Body of pancreas (tissue), 4 donors: ENCODE measurements around the gene BANP.
"Not testable (repeated sequence)": the region's sequence is repeated elsewhere in the genome, so short reads cannot be mapped to it uniquely, and the experiment has no call there.

Experiments
- POLR2A ChIP-seq, 3 donors: fragments of 450-650 bp; IDR thresholded peaks; one replicate each; pipeline ENCODE4 v1.6.1; 2016; ENCODE audit warnings: antibody characterized with exemption in 3 of 3, mild to moderate bottlenecking in 2 of 3
- TF ChIP-seq, protein P1 (sequence below), 7 experiments: fragments of 450-650 bp in 4 of 7; fragments of 200-600 bp in 3 of 7; sonication (generic) in 3 of 7; IDR thresholded peaks; one replicate each; pipeline ENCODE4 v1.5.1; 2016 to 2019; ENCODE audit warnings: antibody characterized with exemption in 7 of 7

DNA sequence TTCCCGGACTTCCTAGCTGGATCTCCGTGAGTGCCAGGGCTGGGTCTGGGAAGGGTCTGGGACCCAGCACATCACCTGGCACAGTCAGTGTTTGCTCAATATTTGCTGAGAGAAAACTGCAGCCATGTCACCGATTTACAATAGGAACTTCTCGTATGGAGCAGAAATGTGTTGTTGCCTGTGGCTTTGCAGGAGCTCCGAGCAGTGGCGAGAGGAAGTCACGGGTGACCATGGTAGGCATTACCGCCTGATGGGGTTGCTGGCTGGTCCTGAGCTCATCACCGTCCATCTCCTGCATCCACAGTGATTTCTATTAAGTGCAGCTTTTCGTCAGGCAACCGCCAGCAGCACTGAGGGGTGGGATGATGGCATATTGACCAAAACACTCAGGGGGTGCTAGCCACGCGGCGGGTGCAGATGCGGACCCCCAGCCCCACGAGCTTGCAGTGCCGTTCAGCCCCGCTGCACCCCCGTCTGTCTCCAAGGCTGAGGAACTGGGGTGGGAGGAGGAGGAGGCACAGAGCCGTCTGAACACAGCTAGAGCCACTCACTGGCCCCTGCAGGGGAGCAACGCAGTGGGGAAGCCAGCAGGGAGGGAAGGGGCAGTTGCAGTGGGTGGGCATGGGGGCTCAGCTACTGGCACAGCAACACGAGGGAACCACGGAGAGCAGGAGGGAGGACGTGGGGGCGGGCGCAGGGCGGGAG, 37.1 kb upstream of the BANP start:
- TF ChIP-seq, protein P1, sequence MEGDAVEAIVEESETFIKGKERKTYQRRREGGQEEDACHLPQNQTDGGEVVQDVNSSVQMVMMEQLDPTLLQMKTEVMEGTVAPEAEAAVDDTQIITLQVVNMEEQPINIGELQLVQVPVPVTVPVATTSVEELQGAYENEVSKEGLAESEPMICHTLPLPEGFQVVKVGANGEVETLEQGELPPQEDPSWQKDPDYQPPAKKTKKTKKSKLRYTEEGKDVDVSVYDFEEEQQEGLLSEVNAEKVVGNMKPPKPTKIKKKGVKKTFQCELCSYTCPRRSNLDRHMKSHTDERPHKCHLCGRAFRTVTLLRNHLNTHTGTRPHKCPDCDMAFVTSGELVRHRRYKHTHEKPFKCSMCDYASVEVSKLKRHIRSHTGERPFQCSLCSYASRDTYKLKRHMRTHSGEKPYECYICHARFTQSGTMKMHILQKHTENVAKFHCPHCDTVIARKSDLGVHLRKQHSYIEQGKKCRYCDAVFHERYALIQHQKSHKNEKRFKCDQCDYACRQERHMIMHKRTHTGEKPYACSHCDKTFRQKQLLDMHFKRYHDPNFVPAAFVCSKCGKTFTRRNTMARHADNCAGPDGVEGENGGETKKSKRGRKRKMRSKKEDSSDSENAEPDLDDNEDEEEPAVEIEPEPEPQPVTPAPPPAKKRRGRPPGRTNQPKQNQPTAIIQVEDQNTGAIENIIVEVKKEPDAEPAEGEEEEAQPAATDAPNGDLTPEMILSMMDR (IDR thresholded peaks at IDR 0.05), result not testable (repeated sequence)
- not testable (repeated sequence) for TF ChIP-seq POLR2A (IDR thresholded peaks at IDR 0.05)
